SK-N-MC (cell line): ENCODE data around the gene CABCOCO1.

Experiments used
- DNase-seq: peaks from one replicate; pipeline ENCODE4 v3.0.0-alpha.2; 2011; ENCODE audit warnings: low read depth, low spot score
- H3K27ac ChIP-seq: fragments of 200-600 bp; sonication (generic); 2 replicates; pipeline ENCODE4 v1.5.1; 2016; ENCODE audit warnings: mixed run types
- H3K36me3 ChIP-seq: fragments of 200-600 bp; sonication (generic); 2 replicates; pipeline ENCODE4 v1.6.1; 2017; ENCODE audit warnings: antibody characterized with exemption, low read length, mixed read lengths; ENCODE audit not compliant: insufficient read depth
- H3K4me3 ChIP-seq: fragments of 200-600 bp; sonication (generic); 2 replicates; pipeline ENCODE4 v1.5.1; 2016
- H3K9ac ChIP-seq: fragments of 200-600 bp; sonication (generic); 2 replicates; pipeline ENCODE4 v1.8.0; 2017; ENCODE audit warnings: mixed run types, mixed read lengths; ENCODE audit not compliant: insufficient read length
- H3K9me3 ChIP-seq: fragments of 200-600 bp; sonication (generic); 2 replicates; pipeline ENCODE4 v1.6.1; 2017; ENCODE audit warnings: low read depth, mild to moderate bottlenecking, antibody characterized with exemption, low read length, moderate library complexity, mixed read lengths
- EZH2 ChIP-seq: fragments of 200-600 bp; sonication (generic); IDR thresholded peaks from one replicate; pipeline ENCODE4 v1.6.1; 2017; ENCODE audit warnings: antibody characterized with exemption
- FOXP2 ChIP-seq: optimal IDR thresholded peaks from 2 replicates; pipeline ENCODE3; 2011; ENCODE audit warnings: mild to moderate bottlenecking, moderate library complexity; ENCODE audit not compliant: insufficient read depth; ENCODE audit errors: extremely low read length, control extremely low read depth
- POLR2AphosphoS5 ChIP-seq: IDR thresholded peaks from 2 replicates; pipeline ENCODE4 v1.6.1; 2012; ENCODE audit warnings: mild to moderate bottlenecking, low read depth, low read length, borderline replicate concordance

Gene CABCOCO1, protein sequence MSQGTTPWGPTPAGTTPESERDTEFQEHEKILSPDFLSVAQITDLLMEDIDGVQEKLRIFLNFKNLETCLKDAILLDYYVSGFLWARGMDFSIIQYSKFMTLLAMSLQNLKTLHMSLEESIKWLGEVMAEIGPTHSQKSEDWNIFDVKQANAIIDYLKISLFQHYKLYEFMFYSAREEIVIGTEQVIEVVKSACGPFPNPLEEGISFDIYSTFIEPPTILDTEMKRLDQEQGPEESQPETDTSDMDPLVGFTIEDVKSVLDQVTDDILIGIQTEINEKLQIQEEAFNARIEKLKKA

DNA sequence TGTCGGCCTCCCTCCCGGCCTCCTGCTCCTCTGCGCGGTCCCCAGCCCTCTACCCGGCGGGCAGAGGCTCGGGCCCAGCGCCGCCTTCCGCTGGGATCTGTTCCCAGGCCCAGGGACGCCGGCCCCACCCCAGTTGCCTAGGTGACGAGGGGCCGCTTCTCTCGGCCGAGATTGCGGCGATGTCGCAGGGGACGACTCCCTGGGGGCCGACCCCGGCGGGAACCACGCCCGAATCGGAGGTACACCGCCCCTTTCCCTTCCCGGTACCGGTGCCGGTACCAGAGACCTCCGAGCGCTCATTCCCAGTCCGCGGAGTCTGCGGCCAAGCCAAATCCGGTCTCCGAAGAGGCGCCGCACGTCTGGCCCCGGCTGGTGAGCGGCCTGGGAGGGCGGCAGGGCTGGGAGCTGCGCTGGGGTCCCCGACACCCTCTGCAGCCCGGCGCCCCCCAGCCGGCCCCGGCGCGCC, at the start of gene CABCOCO1:
Gene CABCOCO1 (plus strand): TSS at position 136 of the 466 bp plus-strand sequence. CDS start 44 bp downstream, at position 180.
- Histone ChIP-seq H3K36me3 (no peaks in the 10 kb centered on the region), H3K27ac (no peak within 1 kb of the TSS), H3K4me3 (peak within 1 kb of the TSS; percentile 36), H3K9ac (no peak within 1 kb of the TSS), H3K9me3 (no peaks in the 10 kb centered on the region)
- TF ChIP-seq FOXP2 (no peak), POLR2AphosphoS5 (no peak), EZH2 (no peak)
- no peak for DNase-seq

DNA sequence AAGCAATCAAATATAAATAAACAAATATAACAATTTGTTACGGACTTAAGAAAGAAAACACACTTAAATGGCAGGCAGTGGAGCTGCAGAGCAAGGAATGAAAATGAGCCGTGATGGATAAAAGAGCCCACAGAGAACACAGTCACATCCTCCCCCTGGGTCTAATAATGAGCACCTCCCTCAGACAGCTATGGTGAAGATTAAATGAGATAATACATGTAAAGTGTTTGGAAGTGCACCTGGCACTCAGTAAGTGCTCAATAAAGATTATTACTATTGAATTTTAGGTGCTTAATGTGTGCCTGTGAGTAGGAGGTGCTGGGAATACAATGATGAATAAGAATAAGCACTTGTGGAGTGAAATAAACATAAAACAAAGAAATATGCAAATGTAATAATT, 49.1 kb upstream of the CABCOCO1 start:
- no peaks in the 10 kb centered on the region for H3K36me3 ChIP-seq
- H3K9ac ChIP-seq, result no peak overlapping the region
- no peak overlapping the region for H3K4me3 ChIP-seq
- DNase-seq, result no peak
- H3K9me3 ChIP-seq, result no peaks in the 10 kb centered on the region
- H3K27ac ChIP-seq, result no peak overlapping the region
- TF ChIP-seq FOXP2 (no peak), POLR2AphosphoS5 (no peak), EZH2 (no peak)

DNA sequence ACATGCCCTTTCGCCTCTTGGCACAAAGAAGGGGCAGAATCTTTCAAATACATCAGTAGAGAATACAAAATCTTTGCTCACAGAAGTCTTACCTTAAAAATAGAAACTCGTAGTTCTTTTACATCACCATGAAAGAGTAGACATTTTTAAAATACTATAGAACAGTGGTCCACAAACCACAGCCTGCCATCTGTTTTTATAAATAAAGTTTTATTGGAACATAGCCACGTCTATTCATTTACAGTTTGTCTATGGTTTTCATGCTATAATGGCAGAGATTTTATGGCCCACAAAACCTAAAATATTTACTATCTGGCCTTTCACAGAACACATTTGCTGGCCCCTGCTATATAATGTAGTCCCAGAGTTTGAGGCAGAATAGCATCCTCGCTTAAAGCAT, 46.1 kb upstream of the CABCOCO1 start:
- Histone ChIP-seq H3K27ac (no peak overlapping the region), H3K36me3 (no peaks in the 10 kb centered on the region), H3K4me3 (no peak overlapping the region), H3K9ac (no peak overlapping the region), H3K9me3 (no peaks in the 10 kb centered on the region)
- no peak for TF ChIP-seq POLR2AphosphoS5
- no peak for TF ChIP-seq EZH2
- TF ChIP-seq FOXP2, result no peak
- DNase-seq, result no peak

DNA sequence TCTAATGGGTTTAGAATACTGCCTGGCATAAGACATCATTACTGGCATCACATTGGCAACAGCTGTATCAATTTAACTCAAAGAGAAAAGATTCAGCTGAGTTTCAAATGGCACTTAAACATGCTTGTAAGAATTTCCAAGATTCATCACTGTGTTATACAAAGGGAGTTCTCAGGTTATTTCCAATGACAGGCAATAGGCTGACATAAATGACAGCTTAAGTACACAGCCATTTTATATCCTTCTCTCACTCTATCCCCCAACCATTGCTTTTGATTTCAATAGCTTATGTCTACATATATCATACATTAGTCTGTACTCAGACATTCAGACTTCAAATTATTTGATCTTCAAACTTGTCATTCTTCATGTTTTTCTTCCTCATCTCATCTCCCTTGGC, 45.5 kb upstream of the CABCOCO1 start:
- no peak overlapping the region for H3K27ac ChIP-seq
- DNase-seq, result no peak
- TF ChIP-seq FOXP2, result no peak
- no peak for TF ChIP-seq POLR2AphosphoS5
- TF ChIP-seq EZH2, result no peak
- H3K4me3 ChIP-seq, result no peak overlapping the region
- no peaks in the 10 kb centered on the region for H3K9me3 ChIP-seq
- no peaks in the 10 kb centered on the region for H3K36me3 ChIP-seq
- H3K9ac ChIP-seq, result no peak overlapping the region

DNA sequence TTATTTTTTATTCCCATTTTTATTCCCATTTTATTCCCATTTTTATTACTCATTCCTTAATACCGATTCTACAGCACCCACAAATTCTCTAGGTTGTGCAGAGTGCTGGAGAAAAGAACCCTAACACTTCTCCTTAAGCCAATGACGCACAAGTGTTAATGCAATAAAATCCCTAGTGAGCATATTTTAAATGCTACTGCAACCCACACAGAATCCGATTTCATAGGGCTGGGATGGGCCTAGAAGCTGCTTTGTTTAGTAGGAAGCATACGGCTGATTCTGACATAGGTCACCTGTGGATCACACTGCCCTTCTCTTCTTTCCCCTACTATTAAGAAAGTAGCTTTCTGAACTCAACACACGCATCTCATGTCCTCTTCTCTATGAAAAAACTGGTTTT, 45.1 kb upstream of the CABCOCO1 start:
- no peaks in the 10 kb centered on the region for H3K9me3 ChIP-seq
- TF ChIP-seq POLR2AphosphoS5 (no peak), EZH2 (no peak), FOXP2 (no peak)
- no peaks in the 10 kb centered on the region for H3K36me3 ChIP-seq
- H3K4me3 ChIP-seq, result no peak overlapping the region
- DNase-seq, result no peak
- H3K9ac ChIP-seq, result no peak overlapping the region
- H3K27ac ChIP-seq, result no peak overlapping the region

DNA sequence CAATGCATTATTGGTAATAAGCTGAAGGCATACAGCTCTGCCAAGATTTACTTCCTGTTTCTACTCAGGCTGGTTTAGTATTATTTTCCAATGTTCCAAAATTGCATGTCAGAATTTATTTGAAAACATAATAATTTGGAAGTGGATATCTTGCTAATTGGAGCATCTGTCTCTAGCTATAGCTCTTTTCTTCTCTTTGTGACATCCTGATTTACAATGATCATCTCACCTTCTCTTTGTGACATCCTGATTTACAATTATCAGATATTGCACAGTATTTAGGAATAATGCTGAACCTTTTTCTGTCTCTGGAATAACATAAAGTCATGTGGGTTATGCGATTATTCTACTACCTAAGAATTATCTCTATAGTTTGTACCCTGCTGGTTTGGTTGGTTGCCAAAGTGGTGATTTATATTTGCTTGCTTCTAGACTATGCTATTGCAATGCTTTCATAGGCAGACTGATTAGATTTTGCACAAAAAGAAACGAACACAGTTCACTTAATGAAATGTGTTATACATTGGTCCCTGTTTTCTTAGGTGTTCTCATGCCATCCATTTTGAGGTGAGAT, 44.3 kb upstream of the CABCOCO1 start:
- Histone ChIP-seq H3K9ac (no peak overlapping the region), H3K4me3 (no peak overlapping the region), H3K27ac (peak overlapping the region; percentile 79), H3K36me3 (no peaks in the 10 kb centered on the region), H3K9me3 (no peaks in the 10 kb centered on the region)
- DNase-seq, result no peak
- no peak for TF ChIP-seq POLR2AphosphoS5
- TF ChIP-seq FOXP2, result no peak
- TF ChIP-seq EZH2, result no peak

DNA sequence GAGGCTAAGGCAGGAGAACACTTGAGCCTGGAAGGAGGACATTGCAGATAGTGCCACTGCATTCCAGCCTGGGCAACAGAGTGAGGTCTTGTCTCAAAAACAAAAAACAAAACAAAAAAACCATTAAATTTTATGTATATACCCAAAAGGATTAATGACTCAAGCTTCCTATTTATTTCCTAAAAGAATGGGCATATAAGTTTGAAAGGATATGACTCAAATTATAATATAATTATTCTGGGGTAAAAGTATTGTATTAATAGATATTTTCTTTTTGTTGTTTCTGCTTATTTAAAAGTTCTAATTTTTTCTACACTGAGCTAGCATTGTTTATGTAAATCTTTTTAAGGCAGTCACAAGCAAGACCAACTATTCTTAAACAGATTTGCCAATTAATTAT, 42.2 kb upstream of the CABCOCO1 start:
- DNase-seq, result no peak
- no peaks in the 10 kb centered on the region for H3K9me3 ChIP-seq
- no peak overlapping the region for H3K27ac ChIP-seq
- H3K9ac ChIP-seq, result no peak overlapping the region
- no peak overlapping the region for H3K4me3 ChIP-seq
- no peaks in the 10 kb centered on the region for H3K36me3 ChIP-seq
- no peak for TF ChIP-seq EZH2
- TF ChIP-seq POLR2AphosphoS5, result no peak
- TF ChIP-seq FOXP2, result no peak

DNA sequence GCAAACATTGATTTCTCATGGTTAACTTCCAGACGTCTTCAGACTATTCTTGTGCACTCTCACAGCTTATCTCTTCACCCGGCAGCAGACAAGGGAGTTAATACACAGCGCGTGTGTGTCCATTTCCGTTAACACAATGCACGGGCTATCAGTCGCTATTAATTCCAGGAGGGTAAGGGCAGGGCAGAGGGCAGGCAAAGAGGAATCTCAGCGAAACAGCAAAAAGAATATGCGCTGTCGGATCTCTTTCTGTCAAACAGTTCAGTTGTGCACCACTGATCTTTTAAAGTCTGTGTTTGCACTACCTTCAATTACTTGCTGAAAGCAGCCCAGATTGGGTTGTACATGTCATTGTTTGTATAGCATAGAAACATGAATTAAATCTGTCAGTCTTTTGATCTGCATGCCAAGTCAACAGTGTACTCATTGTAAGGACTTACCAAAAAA, 41.1 kb upstream of the CABCOCO1 start:
- H3K9ac ChIP-seq, result no peak overlapping the region
- H3K4me3 ChIP-seq, result no peak overlapping the region
- no peaks in the 10 kb centered on the region for H3K9me3 ChIP-seq
- TF ChIP-seq EZH2, result no peak
- TF ChIP-seq FOXP2, result no peak
- TF ChIP-seq POLR2AphosphoS5, result no peak
- H3K27ac ChIP-seq, result no peak overlapping the region
- no peak for DNase-seq
- no peaks in the 10 kb centered on the region for H3K36me3 ChIP-seq

DNA sequence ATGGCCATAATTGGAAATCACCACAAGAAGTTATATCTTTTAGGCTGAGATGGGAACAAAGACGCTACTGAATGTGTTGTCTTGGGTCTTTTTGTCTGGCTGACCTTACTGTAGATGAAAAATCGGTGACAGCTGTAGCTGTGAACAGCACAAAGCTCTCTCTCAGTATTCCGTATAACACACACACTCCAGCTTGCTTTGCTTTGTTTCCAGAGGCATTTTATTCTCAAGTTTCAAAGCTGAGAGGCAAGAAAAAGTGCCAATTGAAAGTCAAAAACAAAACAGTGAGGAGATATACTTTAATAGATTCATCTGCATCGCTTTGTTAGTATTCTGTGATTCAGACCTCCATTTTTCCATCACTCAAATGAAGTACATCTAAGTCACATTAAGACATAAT, 39.6 kb upstream of the CABCOCO1 start:
- Histone ChIP-seq H3K4me3 (no peak overlapping the region), H3K9me3 (no peaks in the 10 kb centered on the region), H3K36me3 (no peaks in the 10 kb centered on the region), H3K9ac (no peak overlapping the region), H3K27ac (no peak overlapping the region)
- no peak for DNase-seq
- TF ChIP-seq EZH2 (no peak), FOXP2 (no peak), POLR2AphosphoS5 (no peak)

DNA sequence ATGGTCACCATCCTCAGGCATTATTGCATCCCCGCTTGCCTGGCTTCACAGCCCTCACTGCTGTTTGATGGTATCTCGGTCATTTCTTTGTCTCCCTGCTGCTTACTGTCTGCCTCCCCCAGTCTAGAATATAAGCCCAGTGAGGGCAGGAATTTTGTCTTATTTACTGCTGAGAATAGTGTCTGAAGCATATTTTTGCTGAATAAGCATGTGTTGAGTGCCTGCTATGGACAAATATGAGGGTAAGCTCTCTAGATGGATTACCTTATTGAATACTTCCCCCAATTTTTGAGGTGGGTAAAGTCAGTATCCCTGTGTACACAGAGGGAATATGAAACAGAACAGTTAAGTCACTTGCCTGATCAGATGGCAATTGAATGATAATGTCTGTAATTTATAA, 36.5 kb upstream of the CABCOCO1 start:
- Histone ChIP-seq H3K27ac (no peak overlapping the region), H3K4me3 (no peak overlapping the region)
- TF ChIP-seq POLR2AphosphoS5 (no peak), EZH2 (no peak), FOXP2 (no peak)

More for the DNA sequence above, 36.5 kb upstream of the CABCOCO1 start:
- no peak for DNase-seq
- H3K9ac ChIP-seq, result no peak overlapping the region
- H3K9me3 ChIP-seq, result no peaks in the 10 kb centered on the region
- no peaks in the 10 kb centered on the region for H3K36me3 ChIP-seq
